HG03159 (cell line): ENCODE measurements around the gene LAMTOR2.

Source experiments
- ATAC-seq: cut with Tn5 transposase; IDR thresholded peaks from one replicate; pipeline ENCODE4 v1.9.1; 2021; ENCODE audit warnings: mild to moderate bottlenecking, moderate library complexity; ENCODE audit not compliant: unreplicated experiment

LAMTOR2 gene

GRCh38 chr1:156074661-156075060 lies 20.1 kb downstream of the LAMTOR2 start:
- ATAC-seq, result no peak

- ATAC-seq, result no peak
Observed at GRCh38 chr1:156075162-156075561, 20.6 kb downstream of the LAMTOR2 start.

- ATAC-seq, result no peak
Observed at GRCh38 chr1:156075775-156076204, 21.2 kb downstream of the LAMTOR2 start.

GRCh38 chr1:156076609-156077429 lies 22.2 kb downstream of the LAMTOR2 start:
- ATAC-seq, result no peak

- ATAC-seq, result no peak
Observed at GRCh38 chr1:156077430-156077760, 22.8 kb downstream of the LAMTOR2 start.

- no peak for ATAC-seq
Observed at GRCh38 chr1:156078728-156079127, 24.1 kb downstream of the LAMTOR2 start.

GRCh38 chr1:156079762-156080161 lies 25.2 kb downstream of the LAMTOR2 start:
- no peak for ATAC-seq

- ATAC-seq, result no peak
Observed at GRCh38 chr1:156080241-156080862, 25.8 kb downstream of the LAMTOR2 start.

- ATAC-seq, result no peak
Observed at GRCh38 chr1:156080863-156081179, 26.2 kb downstream of the LAMTOR2 start.

GRCh38 chr1:156081180-156081916 lies 26.8 kb downstream of the LAMTOR2 start:
- no peak for ATAC-seq

GRCh38 chr1:156081917-156082308 lies 27.3 kb downstream of the LAMTOR2 start:
- no peak for ATAC-seq

GRCh38 chr1:156082309-156083091 lies 27.9 kb downstream of the LAMTOR2 start, which contains the start of gene MEX3A:
Gene MEX3A (minus strand): TSS chr1:156082465. CDS start chr1:156081998, 467 bp downstream.
- peak; percentile 49 for ATAC-seq

- no peak for ATAC-seq
Observed at GRCh38 chr1:156083800-156084790, 29.5 kb downstream of the LAMTOR2 start.

GRCh38 chr1:156086256-156086662 lies 31.7 kb downstream of the LAMTOR2 start:
- ATAC-seq, result no peak

GRCh38 chr1:156089704-156090103 lies 35.1 kb downstream of the LAMTOR2 start:
- ATAC-seq, result no peak

GRCh38 chr1:156090138-156090839 lies 35.7 kb downstream of the LAMTOR2 start:
- ATAC-seq, result no peak

- no peak for ATAC-seq
Observed at GRCh38 chr1:156090840-156091188, 36.2 kb downstream of the LAMTOR2 start.

- ATAC-seq, result no peak
Observed at GRCh38 chr1:156091610-156092009, 37.0 kb downstream of the LAMTOR2 start.

- no peak for ATAC-seq
Observed at GRCh38 chr1:156095906-156096508, 41.4 kb downstream of the LAMTOR2 start.
